Endometrium (tissue), 2 donors: ENCODE results near the gene TRHDE.

Experiments used
- FAIRE-seq: peaks from 2 replicates; lab custom pipeline; 2012; peaks lifted over from hg19 to GRCh38; lab: Jason Lieb, UNC
- donor health status: control.
- donor health status: control.

Gene TRHDE

DNA sequence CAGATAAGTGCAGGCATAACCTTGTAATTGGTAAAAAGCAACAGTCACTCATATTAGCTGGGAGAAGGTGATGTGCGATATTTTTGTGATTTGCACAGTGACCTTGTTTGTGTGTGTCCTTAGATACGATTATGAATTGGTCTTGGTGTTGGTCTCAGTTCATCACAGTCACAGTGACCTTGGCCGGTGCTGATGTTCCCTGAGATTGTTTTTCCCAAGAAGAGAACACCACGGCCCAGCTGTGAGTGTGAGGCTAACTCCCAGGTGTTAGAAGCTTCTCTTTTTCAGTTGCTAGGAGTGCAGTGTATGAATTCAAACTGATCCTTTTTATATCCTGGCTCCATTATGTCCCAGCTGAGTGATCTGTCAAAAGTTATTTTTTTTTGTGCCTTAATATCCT, 46.2 kb downstream of the TRHDE start:
- no peak for FAIRE-seq

DNA sequence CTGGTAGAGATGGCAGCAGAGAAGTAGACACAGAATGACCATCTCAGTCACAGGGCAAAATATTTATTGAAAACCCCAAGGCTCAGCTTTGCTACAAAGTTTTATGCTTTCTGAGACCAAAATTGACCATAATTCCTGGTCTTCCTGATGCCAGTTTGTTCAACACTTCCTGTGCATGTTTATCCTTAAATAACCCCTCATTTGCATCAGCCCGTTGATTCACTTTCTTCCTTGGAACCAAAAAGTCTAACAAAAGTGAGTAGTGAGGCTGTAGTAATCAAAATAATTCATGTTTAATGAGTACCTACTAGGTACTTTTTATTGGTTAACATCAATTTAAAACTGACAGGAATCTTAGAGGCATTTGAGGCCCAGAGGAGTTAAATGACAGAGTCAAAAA, 51.7 kb downstream of the TRHDE start:
- FAIRE-seq = no peak

DNA sequence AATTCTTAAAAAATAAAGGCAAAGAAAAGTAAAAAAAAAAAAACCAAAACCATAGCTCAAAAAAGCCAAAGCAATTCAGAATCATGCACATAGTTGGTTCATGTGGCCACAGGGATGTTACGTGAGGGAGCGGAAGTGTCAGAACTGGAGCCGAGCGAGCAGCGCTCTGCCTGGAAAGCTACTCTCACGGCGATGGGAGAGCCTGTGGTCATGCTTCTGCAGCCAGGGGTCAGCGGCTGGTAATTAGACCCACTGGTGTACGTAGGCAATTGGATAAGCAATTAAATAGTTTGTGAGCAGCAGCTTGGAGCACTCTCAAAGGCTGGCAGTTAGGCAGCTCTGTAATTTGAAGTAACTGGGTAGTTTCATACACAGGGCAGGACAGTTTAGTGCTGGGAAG, 58.1 kb downstream of the TRHDE start:
- no peak for FAIRE-seq

DNA sequence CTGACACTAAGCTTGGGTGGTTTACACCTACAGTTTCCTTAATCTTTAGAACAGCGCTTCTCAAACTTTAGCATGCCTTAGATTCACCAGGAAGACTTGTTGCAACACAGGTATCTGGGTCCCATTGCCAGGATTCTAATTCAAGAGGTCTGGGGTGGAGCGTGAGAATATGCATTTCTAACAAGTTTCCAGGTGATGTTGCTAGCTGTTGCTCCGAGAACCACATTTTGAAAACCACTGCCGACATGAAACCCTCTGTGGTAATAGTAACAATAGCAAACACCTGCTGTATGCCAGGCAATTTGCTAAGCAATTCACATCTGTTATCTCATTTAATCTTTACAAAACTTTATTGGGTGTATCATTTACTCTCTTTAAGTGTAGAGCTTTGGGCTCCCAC, 58.6 kb downstream of the TRHDE start:
- FAIRE-seq = no peak

DNA sequence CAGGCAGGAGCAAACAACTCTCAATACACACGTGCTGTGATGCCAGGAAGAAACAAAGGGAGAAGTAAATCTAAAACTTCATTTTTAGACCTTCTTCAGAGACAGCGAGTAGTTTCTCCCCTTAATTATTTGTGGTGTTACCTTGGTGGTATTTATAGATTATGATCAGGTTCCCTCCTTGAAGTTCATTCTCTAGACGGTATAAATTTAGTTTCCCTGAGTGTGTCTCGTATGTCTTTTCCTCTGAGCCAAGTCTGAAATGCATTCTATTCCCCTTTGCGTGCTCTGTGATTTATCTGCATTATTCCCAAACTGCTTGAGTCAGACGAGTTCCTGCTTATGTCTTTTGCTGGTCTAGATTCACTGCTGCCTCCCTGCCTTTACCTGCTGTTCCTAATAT, 65.2 kb downstream of the TRHDE start:
- FAIRE-seq = no peak

DNA sequence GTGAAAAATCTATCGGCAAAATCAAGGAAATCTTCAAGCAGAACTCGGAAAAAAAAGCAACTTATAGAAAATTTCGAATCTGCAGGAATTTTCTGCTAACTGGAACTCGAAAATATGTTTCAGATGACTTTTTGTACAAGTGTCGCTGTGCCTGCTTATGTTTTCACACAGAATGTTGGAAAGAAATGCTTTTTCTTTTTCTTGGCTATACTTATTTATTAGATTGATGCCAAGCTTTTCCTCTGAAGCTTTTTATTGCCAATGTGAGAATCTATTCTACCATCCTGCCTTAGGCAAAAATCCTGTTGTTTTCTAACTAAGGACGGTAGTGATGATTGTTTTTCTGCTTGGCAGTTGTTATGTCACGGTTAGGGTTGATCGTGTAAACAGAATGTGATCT, 65.8 kb downstream of the TRHDE start:
- FAIRE-seq = no peak

DNA sequence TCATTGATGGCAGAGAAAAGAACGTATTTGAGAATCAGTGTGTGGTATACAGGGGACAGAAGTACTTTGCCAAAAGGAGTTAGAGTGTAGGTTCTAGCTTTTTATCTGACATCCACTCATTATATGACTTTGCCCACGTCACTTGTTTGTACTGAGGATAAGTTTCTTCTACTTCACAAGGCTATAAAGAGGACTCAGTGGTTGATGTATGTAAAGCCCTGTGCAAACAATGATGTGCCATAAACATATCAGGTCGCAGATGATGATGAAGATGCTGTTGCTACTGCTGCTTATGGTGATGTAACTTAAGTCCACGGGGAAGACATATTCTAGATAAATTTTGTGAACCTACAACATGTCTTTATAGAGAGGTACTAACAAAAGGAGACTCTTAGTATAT, 66.3 kb downstream of the TRHDE start:
- no peak for FAIRE-seq

DNA sequence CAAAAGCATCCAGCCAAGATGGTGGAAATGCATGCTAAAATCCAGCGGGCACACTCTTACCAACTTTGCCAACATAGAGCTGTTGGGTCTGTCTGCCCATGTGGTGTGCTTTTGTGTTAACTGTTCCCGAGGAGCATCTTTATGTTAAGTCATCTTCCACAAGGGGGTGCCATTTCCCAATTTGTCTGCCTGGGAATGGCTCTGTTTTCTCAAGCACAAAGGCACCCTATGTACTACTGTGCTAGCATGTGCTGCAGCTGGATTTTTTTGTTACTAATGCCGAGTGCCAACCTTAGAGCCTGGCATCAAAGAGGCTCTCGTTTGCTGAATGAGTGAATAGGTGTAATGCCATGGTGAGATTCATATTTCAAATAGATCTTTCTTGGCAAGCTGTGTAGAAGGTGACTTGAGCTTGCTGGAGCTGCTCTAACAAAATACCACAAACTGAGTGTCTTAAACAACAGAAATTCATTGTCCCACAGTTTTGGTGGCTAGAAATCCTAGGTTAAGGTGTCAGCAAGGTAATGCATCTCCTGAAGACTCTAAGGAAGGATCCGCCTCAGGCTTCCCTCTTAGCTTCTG, 74.3 kb downstream of the TRHDE start:
- FAIRE-seq = no peak

DNA sequence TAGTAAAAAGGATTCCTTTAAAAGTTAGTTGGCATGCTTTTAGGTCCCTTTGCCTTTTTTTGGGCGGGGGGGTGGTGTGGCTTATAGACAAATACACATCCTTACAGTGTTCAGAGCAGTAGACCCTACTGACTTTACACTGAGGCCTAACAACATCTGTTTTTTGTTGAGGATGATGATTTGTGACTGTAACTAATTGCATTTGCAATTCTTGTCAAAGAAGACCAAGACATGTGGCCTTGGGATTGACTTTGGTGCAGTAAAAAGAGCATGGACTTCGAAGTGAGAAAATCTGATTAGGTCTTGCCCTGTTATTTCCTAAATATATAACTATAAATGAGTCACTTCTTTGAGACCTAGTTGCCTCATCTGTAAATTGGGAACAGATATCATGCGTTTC, 77.3 kb downstream of the TRHDE start:
- FAIRE-seq = no peak

DNA sequence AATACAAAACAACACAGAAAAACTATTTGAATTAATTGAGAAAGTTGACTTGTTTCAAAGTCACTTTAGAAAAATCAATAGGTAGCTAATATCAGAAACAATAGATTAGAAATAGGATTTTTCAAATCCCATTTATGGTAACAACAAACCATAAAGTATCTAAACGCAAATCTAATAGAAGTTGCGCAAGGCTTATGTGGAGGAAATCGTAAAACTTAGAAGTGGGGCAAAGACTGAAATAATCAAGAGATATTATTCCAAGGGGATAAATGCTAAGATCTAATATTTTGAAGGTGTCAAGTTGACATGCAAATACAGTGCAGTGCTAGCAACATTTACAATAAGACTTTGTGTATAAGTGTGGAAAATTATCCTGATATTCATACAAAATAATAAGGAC, 87.2 kb downstream of the TRHDE start:
- FAIRE-seq = no peak

DNA sequence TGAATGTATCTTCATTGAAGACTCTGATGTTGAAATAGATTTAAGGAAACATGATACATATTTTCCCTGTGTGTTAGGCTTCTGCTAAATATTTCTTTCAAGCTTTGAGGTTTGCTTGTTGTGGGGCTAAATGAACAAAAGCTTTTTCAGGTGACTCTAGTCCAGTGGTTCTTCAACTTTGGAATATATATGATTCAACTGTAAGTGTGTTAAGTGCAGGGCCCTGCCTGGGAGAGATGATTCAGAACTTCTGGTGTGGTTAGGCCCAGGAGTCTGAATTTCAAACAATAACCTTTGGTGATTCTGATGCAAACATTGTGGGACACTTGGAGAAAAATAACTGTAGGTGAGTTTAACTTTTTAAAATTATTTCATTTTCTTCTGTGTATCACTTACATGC, 93.0 kb downstream of the TRHDE start:
- FAIRE-seq = no peak

DNA sequence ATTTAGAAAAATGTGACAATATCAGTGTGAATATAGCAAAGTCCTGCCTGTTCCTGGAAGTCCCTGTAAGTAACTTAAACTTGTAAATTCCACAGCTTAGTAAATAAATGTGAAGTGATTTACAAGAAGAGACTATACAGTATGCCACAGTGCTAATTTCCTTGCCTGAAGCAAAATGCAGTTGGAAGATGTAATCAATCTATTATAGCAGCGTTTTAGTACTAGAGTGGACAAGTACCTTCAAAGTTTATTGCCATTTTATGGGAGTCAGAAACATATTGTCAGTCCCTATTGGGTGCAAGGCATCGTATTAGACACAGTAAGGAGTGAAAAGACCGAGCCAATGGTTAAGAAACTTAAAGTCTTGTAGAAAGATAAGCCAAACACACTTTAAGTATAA, 94.1 kb downstream of the TRHDE start:
- FAIRE-seq = no peak

DNA sequence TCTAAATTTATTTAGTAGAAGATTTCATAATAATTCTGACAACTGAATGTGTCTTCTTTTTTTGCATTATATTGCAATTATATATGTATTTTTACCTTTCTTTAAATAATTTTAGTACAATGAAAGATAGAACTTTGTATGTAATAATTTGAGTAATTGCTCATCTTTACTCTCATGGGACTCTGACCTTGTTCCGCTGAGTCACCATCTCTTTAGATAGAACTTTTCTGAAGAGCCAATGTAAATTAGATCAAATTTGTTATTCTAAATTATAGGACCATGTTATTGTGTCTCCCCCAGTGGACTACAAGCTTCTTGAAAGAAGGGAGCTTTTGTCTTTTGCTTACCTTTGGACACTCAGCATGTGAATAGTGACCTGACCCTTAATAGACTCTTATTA, 96.1 kb downstream of the TRHDE start:
- no peak for FAIRE-seq

DNA sequence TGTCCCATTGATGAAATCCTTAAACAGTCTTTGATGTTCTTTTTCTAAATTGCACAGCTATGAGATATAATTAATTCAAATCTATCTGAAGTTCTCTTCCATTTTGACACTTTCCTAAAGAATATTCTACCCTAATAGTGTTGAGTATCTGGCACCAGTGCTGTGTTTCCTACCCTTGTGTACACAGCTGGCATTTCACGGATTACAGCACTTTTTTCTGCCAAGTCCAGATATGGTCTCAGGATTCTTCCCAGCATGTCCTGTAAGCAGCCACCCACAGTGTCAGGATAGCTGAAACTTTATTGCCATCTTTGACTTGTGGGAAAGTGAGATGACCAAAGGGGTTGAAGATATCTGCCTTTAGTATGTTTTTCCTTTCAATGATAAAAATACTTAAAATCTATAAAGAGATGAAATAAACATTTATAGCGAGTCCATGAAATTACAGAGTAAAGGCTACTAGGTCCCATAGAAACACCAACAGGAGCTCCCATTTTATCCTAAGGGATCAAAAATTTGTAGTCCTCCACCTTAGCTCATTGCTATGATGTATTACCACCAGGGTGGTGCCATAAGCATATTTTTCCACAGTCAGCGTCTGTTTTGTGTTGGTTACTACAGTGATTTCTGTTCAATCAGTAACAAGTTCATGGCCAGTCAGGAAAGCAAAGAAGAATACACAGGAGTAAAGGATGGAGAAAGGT, 96.7 kb downstream of the TRHDE start:
- no peak for FAIRE-seq

DNA sequence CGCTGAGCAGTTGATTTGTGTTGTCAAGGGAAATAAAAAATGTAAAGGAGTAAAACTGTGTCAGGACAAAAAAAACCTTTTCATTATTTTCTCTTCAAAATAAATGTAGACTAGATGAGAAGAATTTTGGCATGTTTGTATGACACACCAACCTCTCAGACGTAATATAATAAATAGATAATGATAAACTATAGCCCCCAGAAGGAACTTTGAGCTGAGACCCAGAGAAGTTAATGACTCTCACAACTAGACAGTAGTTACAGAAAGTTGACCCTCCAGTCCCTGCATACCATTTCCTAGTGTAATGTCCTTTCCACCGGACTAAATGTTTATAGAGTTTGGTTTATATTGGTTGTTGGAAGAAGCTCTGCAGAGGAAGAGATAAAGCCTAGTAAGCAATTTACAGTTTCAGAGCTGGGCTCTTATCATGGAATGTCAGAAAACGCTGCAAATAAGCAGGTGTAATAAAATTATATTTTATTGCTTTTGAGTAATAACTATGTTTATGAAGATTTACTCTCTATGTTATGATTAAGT, 97.3 kb downstream of the TRHDE start:
- no peak for FAIRE-seq

DNA sequence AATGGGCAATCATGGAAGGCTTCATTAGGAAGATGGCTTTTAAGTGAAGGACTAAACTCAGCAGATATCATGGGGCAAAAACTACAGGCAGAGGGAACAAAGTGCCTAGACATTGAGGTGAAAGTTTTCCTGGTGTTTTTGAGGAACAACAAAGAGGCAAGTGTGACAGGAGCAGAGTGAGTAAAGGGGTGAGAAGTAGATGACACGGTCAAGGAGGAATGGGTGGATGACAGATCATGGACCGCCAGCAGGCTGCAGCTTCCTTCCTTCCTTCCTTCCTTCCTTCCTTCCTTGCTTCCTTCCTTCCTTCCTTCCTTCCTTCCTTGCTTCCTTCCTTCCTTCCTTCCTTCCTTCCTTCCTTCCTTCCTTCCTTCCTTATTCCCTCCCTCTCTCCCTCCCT, 108.3 kb downstream of the TRHDE start:
- FAIRE-seq = no peak

DNA sequence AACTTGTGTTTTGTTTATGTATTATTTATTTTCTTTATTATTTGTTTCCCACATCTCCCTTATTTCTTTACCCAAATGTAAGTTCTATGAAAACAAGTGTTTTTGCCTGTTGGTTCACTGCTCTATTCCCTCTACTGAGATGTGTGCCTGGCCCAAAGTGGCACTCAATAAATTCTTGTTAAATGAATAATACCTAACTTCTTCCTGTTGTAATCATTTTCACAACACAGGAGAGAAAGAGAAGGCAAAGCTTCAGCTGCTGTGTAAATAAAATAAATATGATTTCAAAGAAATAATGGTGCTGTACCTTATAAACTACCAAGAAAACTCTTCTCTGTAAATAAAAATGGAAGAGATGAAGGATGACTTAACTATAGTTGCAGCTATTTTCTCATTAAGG, 116.2 kb downstream of the TRHDE start:
- no peak for FAIRE-seq

DNA sequence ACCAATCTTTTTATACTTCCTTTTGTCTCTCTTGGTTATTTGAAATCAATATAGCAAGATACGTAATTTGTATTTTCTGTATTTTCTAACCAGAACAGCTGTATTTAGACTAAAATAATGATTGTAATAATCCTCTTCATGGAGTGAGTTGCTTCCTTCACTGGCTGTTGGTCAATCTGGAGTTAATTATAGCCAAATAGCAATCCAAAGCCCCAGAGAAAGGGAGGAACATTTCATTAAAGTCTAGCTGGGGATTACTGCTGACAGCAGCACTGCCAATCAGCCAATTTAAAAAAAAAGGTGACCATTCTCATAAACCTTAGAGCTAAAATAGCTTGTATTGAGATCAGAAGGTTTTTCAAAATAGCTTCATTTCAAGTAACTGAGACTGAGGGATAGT, 118.0 kb downstream of the TRHDE start:
- no peak for FAIRE-seq

DNA sequence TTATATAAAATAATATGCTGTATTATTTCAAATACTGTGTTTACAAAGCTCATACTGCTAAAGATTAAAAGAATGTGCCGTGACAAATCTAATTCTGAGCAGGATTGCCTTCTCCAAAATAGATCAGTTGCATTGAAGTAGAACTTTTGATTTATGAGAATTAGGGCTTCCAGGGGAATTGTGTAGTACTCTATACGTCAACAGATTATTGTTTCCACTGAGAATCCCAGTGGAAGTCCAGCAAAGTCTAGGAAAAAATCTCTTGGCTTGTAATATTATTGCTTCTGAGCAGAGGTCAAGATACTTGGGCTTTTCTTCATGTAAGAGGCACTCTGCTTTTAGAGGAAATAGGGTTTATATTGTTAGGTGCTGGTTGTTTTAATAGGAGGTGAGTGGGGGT, 133.9 kb downstream of the TRHDE start:
- FAIRE-seq = no peak

DNA sequence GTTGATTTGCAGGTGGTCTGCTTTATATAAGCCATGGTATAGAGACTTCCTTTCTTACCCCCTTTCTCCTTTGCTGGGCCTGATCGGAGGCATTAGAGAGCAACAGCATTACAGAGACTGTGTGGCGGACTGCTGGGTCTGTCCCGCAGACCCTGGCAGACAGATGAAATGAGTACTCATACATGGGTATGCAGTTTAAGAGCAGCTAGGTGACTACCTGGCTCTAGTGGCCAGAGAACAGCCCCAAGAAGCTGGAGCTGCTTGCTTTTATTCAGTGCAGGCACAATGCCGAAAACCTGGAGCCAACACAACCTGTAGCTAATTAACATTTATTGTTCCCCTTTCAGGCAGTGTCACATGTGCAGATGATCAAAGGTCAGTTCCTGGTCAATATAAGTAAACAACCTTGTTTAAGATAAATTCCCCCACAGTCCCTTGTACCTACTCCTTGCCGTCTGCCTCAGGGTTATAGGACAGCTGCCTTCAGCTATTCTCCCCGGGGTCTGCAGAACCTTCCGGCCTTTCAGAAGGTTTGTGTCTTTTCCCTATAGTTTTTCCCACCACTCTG, 160.0 kb downstream of the TRHDE start:
- no peak for FAIRE-seq

DNA sequence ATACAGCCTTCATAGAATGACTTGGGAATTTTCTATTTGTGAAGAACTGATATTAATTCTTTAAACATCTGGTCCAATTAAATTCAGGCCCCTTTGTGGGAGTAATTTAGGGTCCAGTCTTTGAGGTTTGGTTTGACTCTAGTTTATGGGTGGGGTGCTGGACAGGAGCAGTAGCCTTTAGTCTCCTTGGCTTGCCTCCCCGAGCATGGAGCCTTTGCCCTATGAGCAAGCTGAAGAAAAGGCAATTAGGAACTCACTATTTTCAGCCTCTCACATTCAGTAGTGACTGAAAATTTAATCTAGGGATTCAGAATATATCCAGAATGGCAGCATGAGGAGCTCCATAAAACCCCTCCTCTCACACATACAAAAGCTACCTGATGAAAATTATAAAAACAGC, 161.1 kb downstream of the TRHDE start:
- no peak for FAIRE-seq

DNA sequence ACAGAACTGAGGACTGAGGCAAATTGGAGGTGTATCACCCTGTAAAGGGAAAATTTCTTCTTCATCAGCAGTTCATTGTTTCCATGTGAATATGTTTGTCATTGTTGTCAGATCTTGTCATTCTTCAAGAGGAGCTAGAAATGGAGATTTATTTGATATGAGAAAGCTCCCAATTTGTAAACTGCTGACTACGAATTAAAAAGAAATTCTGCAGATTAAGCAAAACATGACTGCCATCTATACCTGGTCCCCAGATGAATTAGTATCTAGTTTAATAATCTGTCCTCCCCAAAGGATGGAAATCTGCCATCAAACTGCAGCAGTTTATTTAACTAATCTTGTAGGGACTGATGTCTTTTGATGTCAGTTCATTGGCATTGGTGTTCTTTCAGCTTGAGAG, 162.8 kb downstream of the TRHDE start:
- FAIRE-seq = no peak

DNA sequence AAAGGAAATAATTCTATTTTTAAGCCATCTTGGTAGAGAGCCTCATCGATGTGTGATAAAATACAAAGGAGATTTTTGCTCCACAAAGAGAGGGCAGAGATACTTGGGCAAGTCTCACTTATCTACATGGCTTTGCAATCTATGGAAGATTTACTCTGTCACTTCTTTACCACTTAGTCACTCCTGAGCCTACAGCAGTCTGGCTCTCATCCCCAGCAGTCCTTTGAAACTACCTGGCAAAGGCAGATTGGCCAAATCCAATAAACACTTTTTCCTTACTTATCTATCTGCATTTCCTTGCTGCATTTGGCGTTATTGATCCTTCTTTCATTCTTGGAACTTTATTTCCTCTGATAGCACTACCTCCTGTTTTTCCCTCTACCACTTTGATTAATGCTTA, 170.0 kb downstream of the TRHDE start:
- no peak for FAIRE-seq

DNA sequence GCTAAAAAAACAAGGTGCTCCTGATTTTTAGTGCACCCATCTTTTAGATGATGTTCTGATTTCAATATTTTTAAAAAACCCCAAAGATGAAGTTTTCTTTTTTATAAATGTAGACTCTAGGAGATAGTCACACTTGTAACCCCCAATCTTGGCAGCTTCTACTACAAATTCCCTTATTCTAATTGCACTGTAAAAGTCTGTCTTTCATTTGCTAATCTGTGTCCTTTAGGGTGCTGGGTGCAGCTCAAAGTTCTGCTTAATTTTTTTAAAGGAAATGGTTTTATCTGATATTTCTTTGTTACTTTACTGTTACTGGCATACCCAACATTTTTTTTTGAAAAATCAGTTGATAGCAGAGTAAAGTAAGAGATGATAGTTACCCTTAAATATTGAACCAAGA, 172.0 kb downstream of the TRHDE start:
- no peak for FAIRE-seq
